MM.1S (cell line): ENCODE measurements around the gene PFN3.

ENCODE experiments used
- CTCF ChIP-seq: fragments of 300-600 bp; sonication (generic); IDR thresholded peaks from 2 replicates; pipeline ENCODE4 v1.5.1; 2016; ENCODE audit warnings: antibody characterized with exemption, low read length, mixed read lengths
- EZH2 ChIP-seq: fragments of 300-600 bp; sonication (generic); optimal IDR thresholded peaks from 2 replicates; pipeline ENCODE3; 2017; ENCODE audit warnings: low read depth, mild to moderate bottlenecking, antibody characterized with exemption, low read length, mixed read lengths
- EZH2phosphoT487 ChIP-seq: fragments of 300-600 bp; sonication (generic); IDR thresholded peaks from 2 replicates; pipeline ENCODE4 v1.6.1; 2018; ENCODE audit warnings: antibody characterized with exemption, low read length

GRCh38 chr5:177445052-177445916 lies 44.8 kb upstream of the PFN3 start:
- TF ChIP-seq CTCF (no peak), EZH2 (no peak), EZH2phosphoT487 (no peak)
